KMS-11 (cell line): Measurements from ENCODE around the gene CRYGB.
"Not testable (repeated sequence)": the region's sequence is repeated elsewhere in the genome, so short reads cannot be mapped to it uniquely, and the experiment has no call there.

Experiments
- H2AFZ ChIP-seq: fragments of 200-600 bp; sonication (generic); 2 replicates; pipeline ENCODE4 v1.6.1; 2016; ENCODE audit warnings: antibody characterized with exemption, mixed run types, low read depth
- H3K27ac ChIP-seq: fragments of 200-600 bp; sonication (generic); 2 replicates; pipeline ENCODE4 v1.6.1; 2016; ENCODE audit warnings: mild to moderate bottlenecking, mixed run types
- H3K27me3 ChIP-seq: fragments of 200-600 bp; sonication (generic); 2 replicates; pipeline ENCODE4 v1.6.1; 2017; ENCODE audit warnings: mild to moderate bottlenecking, low read depth, mixed run types, moderate library complexity; ENCODE audit not compliant: insufficient read depth
- H3K36me3 ChIP-seq: fragments of 200-600 bp; sonication (generic); 2 replicates; pipeline ENCODE4 v1.6.1; 2017; ENCODE audit warnings: mild to moderate bottlenecking, mixed run types; ENCODE audit not compliant: insufficient read depth
- H3K4me1 ChIP-seq: fragments of 200-600 bp; sonication (generic); 2 replicates; pipeline ENCODE4 v1.6.1; 2016; ENCODE audit warnings: mild to moderate bottlenecking, low read depth, mixed run types; ENCODE audit not compliant: poor library complexity, severe bottlenecking
- H3K4me2 ChIP-seq: fragments of 200-600 bp; sonication (generic); 2 replicates; pipeline ENCODE4 v1.7.0; 2016; ENCODE audit warnings: mild to moderate bottlenecking, mixed run types
- H3K4me3 ChIP-seq: fragments of 200-600 bp; sonication (generic); IDR thresholded peaks from 2 replicates; pipeline ENCODE4 v1.6.1; 2017; ENCODE audit warnings: low read depth, low read length, mixed read lengths; ENCODE audit not compliant: insufficient read depth
- H3K79me2 ChIP-seq: fragments of 200-600 bp; sonication (generic); 2 replicates; pipeline ENCODE4 v1.6.1; 2016; ENCODE audit warnings: low read depth, mixed run types; ENCODE audit not compliant: insufficient read depth
- H3K9ac ChIP-seq: fragments of 200-600 bp; sonication (generic); 2 replicates; pipeline ENCODE4 v1.6.1; 2016; ENCODE audit warnings: mild to moderate bottlenecking, mixed run types
- H4K20me1 ChIP-seq: fragments of 200-600 bp; sonication (generic); 2 replicates; pipeline ENCODE4 v1.6.1; 2016; ENCODE audit warnings: mild to moderate bottlenecking, mixed run types; ENCODE audit not compliant: insufficient read depth
- CTCF ChIP-seq: fragments of 200-600 bp; sonication (generic); conservative IDR thresholded peaks from 2 replicates; pipeline ENCODE4 v1.6.1; 2017; ENCODE audit warnings: low read depth, mild to moderate bottlenecking, antibody characterized with exemption, low read length, moderate library complexity, mixed read lengths

CRYGB gene

GRCh38 chr2:208118918-208119317 is 27.0 kb downstream of the CRYGB start:
- Histone ChIP-seq H3K27ac (no peak overlapping the region), H3K79me2 (no peaks in the 10 kb centered on the region), H3K36me3 (no peaks in the 10 kb centered on the region), H3K27me3 (no peaks in the 10 kb centered on the region), H3K4me2 (no peak overlapping the region), H3K9ac (no peak overlapping the region), H4K20me1 (no peaks in the 10 kb centered on the region), H2AFZ (no peak overlapping the region), H3K4me1 (no peaks in the 10 kb centered on the region), H3K4me3 (no peak overlapping the region)
- TF ChIP-seq CTCF: no peak

GRCh38 chr2:208117390-208117789 is 28.6 kb downstream of the CRYGB start:
- H2AFZ ChIP-seq: not testable (repeated sequence)

GRCh38 chr2:208112969-208113368 is 33.0 kb downstream of the CRYGB start:
- no peaks in the 10 kb centered on the region for H3K27me3 ChIP-seq
- H3K4me1 ChIP-seq: no peaks in the 10 kb centered on the region
- H3K4me3 ChIP-seq: no peak overlapping the region
- no peaks in the 10 kb centered on the region for H3K36me3 ChIP-seq
- no peaks in the 10 kb centered on the region for H3K79me2 ChIP-seq
- no peak overlapping the region for H3K9ac ChIP-seq
- H3K27ac ChIP-seq: no peak overlapping the region
- H4K20me1 ChIP-seq: no peaks in the 10 kb centered on the region
- TF ChIP-seq CTCF: no peak
- H2AFZ ChIP-seq: no peak overlapping the region
- H3K4me2 ChIP-seq: no peak overlapping the region

More at GRCh38 chr2:208117390-208117789, 28.6 kb downstream of the CRYGB start:
- not testable (repeated sequence) for H3K36me3 ChIP-seq, H3K4me2 ChIP-seq, H3K27me3 ChIP-seq, H3K4me1 ChIP-seq, H3K4me3 ChIP-seq, H3K9ac ChIP-seq, H3K79me2 ChIP-seq, H4K20me1 ChIP-seq, H3K27ac ChIP-seq

GRCh38 chr2:208112273-208112745 is 33.6 kb downstream of the CRYGB start:
- not testable (repeated sequence) for H3K79me2 ChIP-seq, H3K27ac ChIP-seq, H2AFZ ChIP-seq

GRCh38 chr2:208103616-208104015 is 42.3 kb downstream of the CRYGB start:
- Histone ChIP-seq H3K27ac (no peak overlapping the region), H3K9ac (no peak overlapping the region), H2AFZ (no peak overlapping the region), H3K79me2 (no peaks in the 10 kb centered on the region), H3K36me3 (no peaks in the 10 kb centered on the region), H4K20me1 (no peaks in the 10 kb centered on the region), H3K4me1 (no peaks in the 10 kb centered on the region), H3K4me3 (no peak overlapping the region), H3K4me2 (no peak overlapping the region), H3K27me3 (no peaks in the 10 kb centered on the region)
- TF ChIP-seq CTCF: no peak

More at GRCh38 chr2:208112273-208112745, 33.6 kb downstream of the CRYGB start:
- H3K4me2 ChIP-seq, H3K9ac ChIP-seq, H3K4me3 ChIP-seq, H3K27me3 ChIP-seq, H4K20me1 ChIP-seq, H3K4me1 ChIP-seq, H3K36me3 ChIP-seq: not testable (repeated sequence)
